Stimulated activated CD4-positive, alpha-beta T cell treated with anti-CD3 and anti-CD28 coated beads, Interleukin-1b, Interleukin-23, amount 100 ng/mL, for 4 hours (primary cell): ENCODE data around the gene NEUROD6.

Experiments
- DNase-seq, 2 donors: peaks; one replicate each; pipeline ENCODE4 v3.0.0-alpha.2; 2020; ENCODE audit warnings: low read depth in 2 of 2

Gene NEUROD6

DNA sequence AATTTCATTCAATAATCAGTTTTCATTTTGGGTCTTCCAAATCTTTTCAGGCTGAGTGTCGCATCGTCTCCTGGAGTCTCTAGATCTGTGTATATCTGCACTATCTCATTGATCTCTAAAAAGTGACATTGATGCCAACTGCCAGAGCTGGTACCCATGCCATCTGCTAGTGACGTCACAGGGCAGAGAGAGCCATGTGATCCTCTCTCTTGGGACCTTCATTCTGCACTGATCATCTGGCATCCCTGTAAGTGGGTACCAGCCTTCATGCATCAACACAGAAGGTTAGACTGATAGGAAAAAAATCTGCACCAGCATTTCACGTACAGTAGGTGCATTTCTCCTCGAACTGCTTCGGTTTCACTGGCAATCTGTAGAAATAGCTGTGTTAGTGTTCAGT is at the start of gene NEUROD6:
Gene NEUROD6 (minus strand): TSS at position 124 of the 400 bp plus-strand sequence. CDS start 1,458 bp downstream, outside the sequence.
- DNase-seq, result no peak

DNA sequence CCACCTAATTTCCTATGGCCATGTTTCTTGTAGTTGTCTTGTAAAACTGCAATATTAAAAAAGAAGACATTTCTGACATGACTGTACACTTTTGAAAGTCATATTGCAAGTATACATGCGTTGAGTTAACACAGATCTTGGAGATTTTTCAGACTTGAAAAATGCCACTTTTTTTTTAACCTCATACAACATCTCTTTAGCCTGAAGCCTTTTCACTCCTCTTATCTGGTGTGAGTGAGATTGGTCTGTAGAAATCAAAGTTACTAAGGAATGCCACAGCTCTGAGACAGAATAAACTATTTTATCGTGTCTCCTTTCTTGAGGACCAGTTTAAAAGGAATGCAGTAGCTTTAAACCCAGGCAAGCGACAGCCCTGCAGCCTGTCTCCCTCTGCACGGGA is 43.9 kb upstream of the NEUROD6 start:
- no peak for DNase-seq

- DNase-seq, result no peak
Measured at GRCh38 chr7:31382722-31383121, 42.2 kb upstream of the NEUROD6 start.

DNA sequence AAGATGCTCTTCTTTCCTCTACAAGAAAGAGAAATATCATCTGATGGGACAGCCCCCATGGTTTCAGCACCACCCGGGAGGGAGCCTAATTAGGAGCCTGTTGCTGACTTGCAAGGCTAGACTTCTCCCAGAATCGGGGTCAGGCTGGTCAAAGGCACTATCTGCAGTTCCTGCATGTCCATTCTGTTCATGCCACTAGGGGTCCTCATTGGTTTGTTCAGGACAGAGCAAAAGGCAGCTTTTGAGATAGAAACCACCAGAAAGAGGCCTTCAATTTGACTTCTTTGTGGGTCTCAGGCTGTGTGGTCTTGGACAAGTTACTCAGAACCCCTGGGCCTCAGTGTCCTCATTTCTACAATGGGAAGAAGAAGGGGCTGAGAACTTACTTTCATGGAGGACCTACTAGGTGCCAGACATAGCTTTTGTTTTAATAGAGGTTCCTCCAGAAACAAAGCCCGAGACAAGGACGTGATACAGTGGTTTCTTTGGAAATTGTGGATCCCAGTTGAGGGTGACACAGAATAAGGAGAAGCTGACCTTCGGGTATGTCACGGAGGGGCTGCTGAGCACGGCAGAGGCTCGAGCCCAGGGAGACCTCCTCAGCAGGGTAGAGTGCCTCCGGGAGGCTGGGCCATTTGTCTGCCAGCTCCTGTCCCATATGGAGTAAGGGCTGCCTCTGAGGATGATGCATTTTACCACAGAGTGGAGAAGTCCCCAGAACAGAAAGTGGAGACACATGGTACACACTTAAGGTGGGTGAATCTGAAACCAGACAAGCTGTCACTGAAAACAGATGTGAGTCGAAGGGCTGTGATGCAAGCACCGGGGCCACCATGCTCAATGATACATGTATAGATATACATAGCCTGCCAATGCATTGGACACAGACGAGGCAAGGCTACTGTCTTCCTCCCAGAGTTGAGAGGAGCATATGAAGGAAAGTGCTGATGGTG is 33.1 kb upstream of the NEUROD6 start:
- DNase-seq, result no peak

- DNase-seq, result no peak
Measured at GRCh38 chr7:31372231-31372959, 31.9 kb upstream of the NEUROD6 start.

DNA sequence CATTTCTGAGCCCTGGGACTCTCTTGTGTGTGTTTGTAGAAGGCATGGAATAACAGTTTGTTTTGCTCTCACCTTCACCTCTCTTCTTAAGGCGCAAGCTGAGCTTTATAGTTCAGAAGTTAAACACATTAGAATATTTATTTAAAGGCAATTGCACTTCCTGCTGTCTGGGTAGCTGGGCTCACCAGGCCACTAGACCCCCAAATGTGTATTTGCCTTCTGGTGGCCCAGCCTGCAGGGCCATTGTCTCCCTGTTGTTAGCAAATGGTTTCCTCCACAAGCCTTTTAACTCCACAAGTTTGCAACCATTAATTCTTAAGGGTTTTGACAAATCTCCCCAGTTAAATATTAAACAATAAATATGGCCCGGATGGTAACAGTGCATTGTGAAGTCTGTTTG is 31.1 kb upstream of the NEUROD6 start:
- DNase-seq, result no peak

DNA sequence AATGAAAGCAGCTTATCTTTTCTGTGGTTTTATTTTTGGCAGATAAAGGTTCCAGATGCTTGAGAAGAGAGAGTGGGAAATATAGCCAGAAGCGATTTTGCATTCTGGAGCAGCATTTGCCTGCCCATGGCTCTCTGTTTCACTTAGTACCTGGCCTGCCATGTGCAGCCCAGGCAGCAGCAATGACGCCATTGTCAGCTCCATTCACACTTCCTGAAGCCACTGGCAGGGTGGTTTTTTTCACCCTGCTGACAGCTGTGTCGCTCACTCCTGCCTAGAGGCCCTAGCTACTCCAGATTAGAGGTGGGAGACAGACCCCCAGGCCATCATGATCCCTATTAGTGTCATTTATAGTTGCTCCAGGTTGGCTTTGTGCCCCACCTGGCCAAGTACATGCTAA is 30.1 kb upstream of the NEUROD6 start:
- no peak for DNase-seq

- no peak for DNase-seq
Measured at GRCh38 chr7:31368620-31369019, 28.1 kb upstream of the NEUROD6 start.

GRCh38 chr7:31363496-31363895 is 23.0 kb upstream of the NEUROD6 start:
- DNase-seq, result no peak

DNA sequence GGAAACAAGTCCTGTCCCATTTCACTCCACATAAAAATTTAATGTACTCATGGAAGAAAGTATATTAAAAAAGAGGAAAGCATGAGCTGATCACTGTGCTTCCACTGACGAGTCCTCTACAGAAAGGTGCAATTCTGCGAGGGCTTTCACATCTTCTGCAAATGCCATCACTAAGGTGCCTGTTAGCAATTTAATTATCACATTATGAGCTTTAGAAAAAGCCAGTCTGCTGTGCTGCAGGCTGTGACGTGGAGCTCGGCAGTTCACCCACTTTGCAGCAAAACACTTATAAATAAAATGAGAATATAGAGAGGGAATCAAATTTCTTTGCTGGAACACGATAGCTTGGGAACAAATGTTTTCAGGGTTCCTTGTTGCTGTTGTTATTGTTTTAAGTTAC is 22.5 kb upstream of the NEUROD6 start:
- DNase-seq, result no peak

DNA sequence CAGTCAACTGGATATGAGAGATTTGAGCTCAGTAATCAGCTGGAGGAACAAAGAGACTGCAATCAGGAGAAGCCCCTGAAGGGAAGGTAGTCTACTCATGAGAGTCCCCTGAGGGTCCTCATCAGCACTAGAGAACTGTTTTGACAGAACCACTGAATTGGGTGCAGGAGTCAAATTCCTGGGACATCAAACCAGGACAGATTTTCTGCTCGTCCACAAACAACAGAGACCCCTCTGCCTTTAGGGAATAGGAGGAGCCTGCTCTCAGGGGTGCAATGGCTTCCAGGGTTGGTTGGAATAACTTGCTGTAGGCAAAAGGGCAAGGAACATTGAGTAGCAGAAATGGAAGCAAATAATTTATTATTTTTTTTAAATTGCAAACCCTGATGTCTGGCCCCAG is 21.9 kb upstream of the NEUROD6 start:
- DNase-seq, result no peak

DNA sequence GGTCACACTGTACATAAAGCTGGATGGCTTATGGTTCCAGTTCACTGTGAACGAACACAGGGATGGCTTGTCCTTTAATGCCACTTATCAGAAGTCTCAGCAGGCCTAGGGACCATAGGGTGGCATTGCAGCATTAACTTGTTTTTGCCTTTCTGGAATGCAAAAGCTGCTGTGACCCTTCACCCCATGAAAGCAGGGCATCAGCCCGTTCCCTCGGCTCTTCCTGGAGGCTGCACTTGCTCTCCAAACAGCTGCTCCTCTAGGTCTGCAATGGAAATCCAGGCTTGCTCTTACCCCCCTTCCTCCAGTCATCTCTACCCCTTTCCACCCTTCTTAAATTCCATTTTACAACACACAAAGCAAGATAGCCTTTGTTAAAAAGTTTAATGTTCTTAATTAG is 17.9 kb upstream of the NEUROD6 start:
- DNase-seq, result no peak

DNA sequence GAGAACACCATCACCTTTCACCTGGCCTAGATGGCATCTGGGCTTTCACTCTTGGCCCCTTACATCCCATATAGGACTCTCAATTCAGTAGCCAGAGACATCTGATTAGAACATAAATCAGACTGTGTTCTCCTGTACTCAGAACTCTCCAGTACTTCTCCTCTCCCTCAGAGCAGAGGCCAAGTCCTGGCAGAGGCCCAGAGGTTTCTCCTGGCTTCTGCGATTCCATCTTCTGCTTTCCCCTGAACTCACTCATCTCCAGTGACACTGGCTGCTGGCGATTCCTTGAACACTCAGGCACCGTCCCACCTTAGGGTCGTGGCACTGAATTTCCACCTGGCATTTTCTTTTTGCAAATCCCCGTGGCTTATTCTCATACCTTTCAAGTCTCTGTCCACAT is 4.9 kb upstream of the NEUROD6 start:
- no peak for DNase-seq

DNA sequence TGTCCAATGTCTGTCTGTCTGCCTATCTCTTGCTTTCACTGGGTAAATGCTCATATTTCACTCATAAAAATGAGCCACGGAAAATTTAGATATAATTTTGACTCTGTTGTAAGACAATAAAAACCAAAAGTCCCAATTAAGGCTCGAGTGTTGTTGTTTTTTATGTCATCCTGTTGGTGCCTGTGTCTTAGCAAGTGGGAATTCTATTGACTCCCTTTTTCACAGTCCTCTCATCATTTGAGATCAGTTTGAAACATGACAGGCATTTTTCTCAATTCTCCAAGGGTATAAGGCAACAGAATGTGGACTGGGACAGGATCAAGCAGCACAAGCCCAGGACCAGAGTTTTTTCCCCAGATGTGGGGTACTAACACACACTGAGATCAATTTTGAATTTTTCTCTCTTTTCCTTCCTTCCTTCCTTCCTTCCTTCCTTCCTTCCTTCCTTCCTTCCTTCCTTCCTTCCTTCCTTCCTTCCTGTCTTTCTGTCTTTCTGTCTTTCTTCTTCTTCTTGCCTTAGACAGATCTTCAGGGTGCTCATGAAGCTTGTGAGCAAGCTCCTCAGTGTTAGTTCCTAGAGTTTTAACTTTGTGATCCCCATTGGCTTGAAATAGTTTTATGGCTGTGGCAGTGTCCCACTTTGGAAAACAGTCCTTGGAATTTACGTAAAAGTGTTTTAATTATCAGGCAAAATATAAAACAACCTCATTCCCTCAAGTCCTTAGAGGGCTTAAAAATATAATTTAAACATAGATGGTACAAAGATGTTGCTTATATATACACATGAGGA is 3.2 kb upstream of the NEUROD6 start:
- no peak for DNase-seq

GRCh38 chr7:31341141-31341540 is 615 bp upstream of the NEUROD6 start:
- no peak for DNase-seq

- DNase-seq, result no peak
Measured at GRCh38 chr7:31340051-31340450, 475 bp downstream of the NEUROD6 start.

GRCh38 chr7:31338706-31339105 is 1.8 kb downstream of the NEUROD6 start:
- no peak for DNase-seq

DNA sequence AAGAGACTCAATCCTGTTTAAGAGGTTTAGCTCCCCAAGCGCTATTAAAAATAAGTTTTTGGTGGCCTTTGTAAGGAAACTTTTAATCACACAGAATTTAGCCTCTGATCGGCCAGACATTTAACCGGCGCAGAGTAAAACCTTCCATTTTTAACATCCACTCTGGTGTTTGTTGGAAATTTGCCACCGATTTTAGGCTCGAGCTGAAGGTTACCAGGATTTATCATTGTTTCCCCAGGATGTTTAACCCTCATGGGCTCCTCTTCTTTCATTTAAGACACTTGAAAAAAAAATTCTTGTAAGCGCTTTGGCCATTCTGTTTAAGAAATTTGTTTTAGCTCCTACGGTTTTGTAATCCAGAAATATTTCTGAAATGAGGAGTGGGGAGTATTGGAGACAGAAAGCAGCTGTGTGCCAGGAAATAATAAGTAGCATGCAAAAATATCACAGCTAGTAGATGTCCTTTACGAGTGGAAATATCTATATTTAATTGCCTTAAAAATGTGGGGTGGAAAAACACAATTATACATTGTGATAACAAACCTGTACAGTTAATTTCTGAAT is 3.4 kb downstream of the NEUROD6 start:
- DNase-seq, result no peak

GRCh38 chr7:31336202-31337001 is 4.1 kb downstream of the NEUROD6 start:
- no peak for DNase-seq

GRCh38 chr7:31335884-31336201 is 4.7 kb downstream of the NEUROD6 start:
- no peak for DNase-seq
